ENCODE data around the gene RPS2. TPM values are rescaled to one million over a fixed set of nuclear protein-coding genes. Genes with fewer than 3 reads are reported as not detected.
A peak's percentile ranks its signal among the peaks of the same experiment; 100 is the strongest.
"Not testable (repeated sequence)": the region's sequence is repeated elsewhere in the genome, so short reads cannot be mapped to it uniquely, and the experiment has no call there.

Gene RPS2
- total RNA-seq (2014; rRNA removed; shearing (Covaris generic)): 2,199 and 2,611 TPM in 2 replicates

- Histone ChIP-seq H3K27me3 (replicated peaks) (no peaks in the 10 kb centered on the region), H3K9me3 (replicated peaks) (no peaks in the 10 kb centered on the region), H3K4me1 (replicated peaks) (peaks cover 33% of the 10 kb centered on the region), H3K36me3 (peaks cover 65% of the 10 kb centered on the region), H3K27ac (peak within 1 kb of the TSS; percentile 85), H3K4me3 (peak within 1 kb of the TSS; percentile 88)
- DNase-seq (ENCODE audit: low read depth in 1 of 2, low spot score in 2 of 2): peak; percentile 94 to 99
These were observed at the start of gene RPS2 for GRCh38 chr16:1964506-1965395. RPS2 (minus strand) TSS chr16:1964826; CDS start chr16:1964625, 201 bp downstream.

- H3K27me3 ChIP-seq (replicated peaks): no peaks in the 10 kb centered on the region
- H3K4me3 ChIP-seq: no peak overlapping the region
- H3K4me1 ChIP-seq (replicated peaks): peaks cover 18% of the 10 kb centered on the region
- no peak overlapping the region for H3K27ac ChIP-seq
- no peak for DNase-seq (ENCODE audit: low read depth in 1 of 2, low spot score in 2 of 2)
- H3K9me3 ChIP-seq (replicated peaks): peaks cover 4% of the 10 kb centered on the region; the same call in 1 of the 2 replicates
- peaks cover 10% of the 10 kb centered on the region for H3K36me3 ChIP-seq
These were observed 48.9 kb upstream of the RPS2 start for GRCh38 chr16:2013527-2013926.

DNA sequence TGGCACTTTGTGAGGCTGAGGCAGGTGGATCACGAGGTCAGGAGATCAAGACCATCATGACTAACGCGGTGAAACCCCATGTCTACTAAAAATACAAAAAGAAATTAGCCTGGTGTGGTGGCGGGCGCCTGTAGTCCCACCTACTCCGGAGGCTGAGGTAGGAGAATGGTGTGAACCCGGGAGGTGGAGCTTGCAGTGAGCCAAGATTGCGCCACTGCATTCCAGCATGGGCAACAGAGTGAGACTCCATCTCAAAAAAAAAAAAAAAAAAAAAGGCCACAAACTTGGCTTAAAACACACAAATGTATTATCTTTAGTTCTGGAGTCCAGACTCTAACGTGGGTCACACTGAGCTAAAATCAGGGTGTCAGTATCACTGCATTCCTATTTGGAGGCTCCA, 47.1 kb upstream of the RPS2 start:
- H3K27ac ChIP-seq; H3K27me3 ChIP-seq (replicated peaks); H3K4me3 ChIP-seq; H3K9me3 ChIP-seq (replicated peaks); DNase-seq (ENCODE audit: low read depth in 1 of 2, low spot score in 2 of 2): not testable (repeated sequence)
- Histone ChIP-seq H3K4me1 (replicated peaks) (peaks cover 32% of the 10 kb centered on the region), H3K36me3 (peaks cover 28% of the 10 kb centered on the region)

- Histone ChIP-seq H3K9me3 (replicated peaks) (peaks cover 4% of the 10 kb centered on the region; the same call in 1 of the 2 replicates), H3K27me3 (replicated peaks) (no peaks in the 10 kb centered on the region), H3K27ac (peak within 1 kb of the TSS; percentile 91), H3K4me3 (peak within 1 kb of the TSS; percentile 100), H3K36me3 (peaks cover 43% of the 10 kb centered on the region), H3K4me1 (replicated peaks) (peaks cover 32% of the 10 kb centered on the region)
- DNase-seq (ENCODE audit: low read depth in 1 of 2, low spot score in 2 of 2): peak; percentile 75 to 83
These were observed 45.3 kb upstream of the RPS2 start, which contains the start of gene ZNF598 for GRCh38 chr16:2009791-2010510. ZNF598 (minus strand) TSS chr16:2009821.

GRCh38 chr16:2009164-2009711, 44.6 kb upstream of the RPS2 start:
- H3K27ac ChIP-seq: peak overlapping the region; percentile 91
- H3K4me3 ChIP-seq: peak overlapping the region; percentile 100
- peaks cover 47% of the 10 kb centered on the region for H3K36me3 ChIP-seq
- DNase-seq (ENCODE audit: low read depth in 1 of 2, low spot score in 2 of 2): no peak
- H3K9me3 ChIP-seq (replicated peaks): peaks cover 4% of the 10 kb centered on the region; the same call in 1 of the 2 replicates
- H3K27me3 ChIP-seq (replicated peaks): no peaks in the 10 kb centered on the region
- H3K4me1 ChIP-seq (replicated peaks): peaks cover 35% of the 10 kb centered on the region

- no peak for DNase-seq (ENCODE audit: low read depth in 1 of 2, low spot score in 2 of 2)
- Histone ChIP-seq H3K4me3 (peak overlapping the region; percentile 100), H3K4me1 (replicated peaks) (peaks cover 39% of the 10 kb centered on the region), H3K27ac (peak overlapping the region; percentile 91), H3K36me3 (peaks cover 48% of the 10 kb centered on the region), H3K9me3 (replicated peaks) (peaks cover 4% of the 10 kb centered on the region; the same call in 1 of the 2 replicates), H3K27me3 (replicated peaks) (no peaks in the 10 kb centered on the region)
These were observed 44.1 kb upstream of the RPS2 start for GRCh38 chr16:2008631-2009163.

GRCh38 chr16:2008009-2008526, 43.4 kb upstream of the RPS2 start:
- no peak overlapping the region for H3K27ac ChIP-seq
- H3K9me3 ChIP-seq (replicated peaks): peaks cover 4% of the 10 kb centered on the region; the same call in 1 of the 2 replicates
- peaks cover 39% of the 10 kb centered on the region for H3K4me1 ChIP-seq (replicated peaks)
- H3K36me3 ChIP-seq: peaks cover 55% of the 10 kb centered on the region
- no peak for DNase-seq (ENCODE audit: low read depth in 1 of 2, low spot score in 2 of 2)
- H3K27me3 ChIP-seq (replicated peaks): no peaks in the 10 kb centered on the region
- H3K4me3 ChIP-seq: peak overlapping the region; percentile 100

GRCh38 chr16:2007081-2007836, 42.6 kb upstream of the RPS2 start:
- Histone ChIP-seq H3K4me3 (no peak overlapping the region), H3K27me3 (replicated peaks) (no peaks in the 10 kb centered on the region), H3K4me1 (replicated peaks) (peaks cover 39% of the 10 kb centered on the region), H3K27ac (no peak overlapping the region), H3K36me3 (peaks cover 63% of the 10 kb centered on the region), H3K9me3 (replicated peaks) (peaks cover 4% of the 10 kb centered on the region; the same call in 1 of the 2 replicates)
- no peak for DNase-seq (ENCODE audit: low read depth in 1 of 2, low spot score in 2 of 2)

GRCh38 chr16:2006317-2006716, 41.7 kb upstream of the RPS2 start:
- Histone ChIP-seq H3K4me1 (replicated peaks) (peaks cover 39% of the 10 kb centered on the region), H3K27me3 (replicated peaks) (no peaks in the 10 kb centered on the region), H3K36me3 (peaks cover 72% of the 10 kb centered on the region), H3K27ac (no peak overlapping the region), H3K4me3 (no peak overlapping the region), H3K9me3 (replicated peaks) (peaks cover 4% of the 10 kb centered on the region; the same call in 1 of the 2 replicates)
- DNase-seq (ENCODE audit: low read depth in 1 of 2, low spot score in 2 of 2): no peak

DNA sequence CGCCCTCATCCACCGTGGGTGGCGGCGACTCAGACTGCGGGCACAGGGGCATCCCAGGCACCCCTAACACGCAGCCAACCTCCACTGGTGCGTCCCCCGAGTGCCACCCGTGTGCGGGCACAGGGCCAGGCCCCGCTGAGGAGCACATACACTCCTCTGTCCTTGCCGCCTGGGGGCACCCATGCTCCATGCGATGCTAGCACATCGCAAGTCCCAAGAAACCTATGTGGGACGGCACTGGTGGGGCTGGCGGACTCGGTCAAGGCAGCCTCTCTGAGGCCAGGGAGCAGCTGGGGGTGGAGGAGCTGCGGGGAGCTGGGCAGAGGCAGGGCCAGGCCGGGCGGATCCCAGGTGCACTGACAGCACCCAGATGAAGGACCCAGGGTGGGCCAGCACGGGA, 41.0 kb upstream of the RPS2 start:
- no peak for DNase-seq (ENCODE audit: low read depth in 1 of 2, low spot score in 2 of 2)
- Histone ChIP-seq H3K27me3 (replicated peaks) (no peaks in the 10 kb centered on the region), H3K4me3 (no peak overlapping the region), H3K27ac (no peak overlapping the region), H3K4me1 (replicated peaks) (peaks cover 38% of the 10 kb centered on the region), H3K36me3 (peaks cover 79% of the 10 kb centered on the region), H3K9me3 (replicated peaks) (peaks cover 4% of the 10 kb centered on the region; the same call in 1 of the 2 replicates)

GRCh38 chr16:2004795-2005517, 40.3 kb upstream of the RPS2 start:
- no peak overlapping the region for H3K27ac ChIP-seq
- H3K4me3 ChIP-seq: no peak overlapping the region
- peaks cover 86% of the 10 kb centered on the region for H3K36me3 ChIP-seq

More at GRCh38 chr16:2004795-2005517, 40.3 kb upstream of the RPS2 start:
- Histone ChIP-seq H3K27me3 (replicated peaks) (no peaks in the 10 kb centered on the region), H3K4me1 (replicated peaks) (peaks cover 31% of the 10 kb centered on the region), H3K9me3 (replicated peaks) (peaks cover 4% of the 10 kb centered on the region; the same call in 1 of the 2 replicates)
- DNase-seq (ENCODE audit: low read depth in 1 of 2, low spot score in 2 of 2): no peak
